ENCODE data around the gene TSPY4.
"Not testable (repeated sequence)": the region's sequence is repeated elsewhere in the genome, so short reads cannot be mapped to it uniquely, and the experiment has no call there.

The TSPY4 gene

DNA sequence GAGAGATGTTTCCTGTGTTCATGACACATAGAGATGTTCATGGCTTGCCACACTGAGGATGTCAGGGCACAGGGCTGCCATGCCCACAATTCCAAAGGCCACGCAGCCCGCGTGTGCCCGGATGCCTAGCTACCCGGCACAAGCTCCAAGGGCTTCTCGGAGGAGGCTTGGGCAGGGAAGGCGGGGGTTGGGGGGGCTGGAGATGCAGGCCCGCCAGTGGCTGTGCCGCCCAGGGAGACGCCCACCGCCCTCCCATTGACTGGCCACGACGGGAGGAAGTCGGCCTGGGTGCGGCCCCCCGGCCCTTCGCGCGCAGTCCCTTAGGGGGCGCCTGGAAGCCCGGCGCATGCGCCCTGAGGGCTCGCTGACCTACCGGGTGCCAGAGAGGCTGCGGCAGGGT lies at the start of gene TSPY4:
Gene TSPY4 (plus strand): TSS at position 301 of the 400 bp plus-strand sequence. CDS start 46 bp downstream, at position 347.
- CTCF ChIA-PET; POLR2A ChIA-PET; DNase-seq (ENCODE audit: extremely low spot score): not testable (repeated sequence)

DNA sequence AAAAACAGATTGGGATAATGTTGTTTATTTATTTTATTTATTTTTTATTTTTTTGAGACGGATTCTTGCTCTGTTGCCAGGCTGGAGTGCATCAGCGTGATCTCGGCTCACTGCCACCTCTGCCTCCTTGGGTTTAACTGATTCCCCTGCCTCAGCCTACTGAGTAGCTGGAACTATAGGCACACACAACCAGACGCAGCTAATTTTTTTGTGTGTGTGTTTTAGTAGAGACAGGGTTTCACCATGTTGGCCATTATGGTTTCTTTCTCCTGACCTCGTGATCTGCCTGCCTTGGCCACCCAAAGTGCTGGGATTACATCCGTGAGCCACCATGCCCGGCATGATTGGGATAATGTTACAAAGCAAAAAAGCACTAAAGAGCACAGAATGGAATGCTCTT lies 16.3 kb upstream of the TSPY4 start:
- no peak for TF ChIP-seq CTCF (IDR thresholded peaks at IDR 0.05; ENCODE audit: control extremely low read depth, extremely low read depth, low read depth, missing control alignments)
- POLR2A ChIA-PET, result no interaction called here
- CTCF ChIA-PET, result no interaction called here
- no peak for DNase-seq (ENCODE audit: extremely low spot score)

DNA sequence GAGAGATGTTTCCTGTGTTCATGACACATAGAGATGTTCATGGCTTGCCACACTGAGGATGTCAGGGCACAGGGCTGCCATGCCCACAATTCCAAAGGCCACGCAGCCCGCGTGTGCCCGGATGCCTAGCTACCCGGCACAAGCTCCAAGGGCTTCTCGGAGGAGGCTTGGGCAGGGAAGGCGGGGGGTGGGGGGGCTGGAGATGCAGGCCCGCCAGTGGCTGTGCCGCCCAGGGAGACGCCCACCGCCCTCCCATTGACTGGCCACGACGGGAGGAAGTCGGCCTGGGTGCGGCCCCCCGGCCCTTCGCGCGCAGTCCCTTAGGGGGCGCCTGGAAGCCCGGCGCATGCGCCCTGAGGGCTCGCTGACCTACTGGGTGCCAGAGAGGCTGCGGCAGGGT lies 20.2 kb downstream of the TSPY4 start, which contains the start of gene TSPY8:
Gene TSPY8 (plus strand): TSS at position 301 of the 400 bp plus-strand sequence. CDS start 46 bp downstream, at position 347.
- CTCF ChIA-PET; POLR2A ChIA-PET; DNase-seq (ENCODE audit: extremely low spot score): not testable (repeated sequence)

Measured in GM10248 (cell line).